Activated CD4-positive, alpha-beta T cell treated with anti-CD3 and anti-CD28 coated beads, Interleukin-2, amount 50 U/mL, for 48 hours (primary cell): ENCODE data around the gene CDH4.

Experiments
- DNase-seq, 2 experiments: peaks; one replicate each; pipeline ENCODE4 v3.0.0-alpha.2; 2020

CDH4 gene

DNA sequence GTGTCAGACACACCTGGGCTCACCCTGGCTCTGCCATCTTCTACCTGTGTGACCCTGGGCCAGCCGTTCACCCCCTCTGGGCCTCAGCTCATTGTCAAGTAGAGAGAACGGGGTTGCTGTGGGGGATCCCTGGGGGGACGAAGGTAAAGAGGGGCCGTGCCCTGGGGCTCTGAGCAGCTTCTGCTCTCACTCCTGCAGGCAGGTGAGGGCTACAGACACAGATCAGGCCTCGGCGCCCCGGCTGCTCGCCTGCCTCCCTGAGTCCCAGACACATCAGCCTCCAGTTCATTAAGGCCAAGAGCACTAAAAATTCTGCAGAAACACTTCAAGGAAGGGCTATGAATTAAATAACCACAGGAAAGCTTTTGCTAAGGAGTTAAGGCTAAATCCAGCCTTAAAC lies 394.4 kb downstream of the CDH4 start:
- DNase-seq, result no peak

DNA sequence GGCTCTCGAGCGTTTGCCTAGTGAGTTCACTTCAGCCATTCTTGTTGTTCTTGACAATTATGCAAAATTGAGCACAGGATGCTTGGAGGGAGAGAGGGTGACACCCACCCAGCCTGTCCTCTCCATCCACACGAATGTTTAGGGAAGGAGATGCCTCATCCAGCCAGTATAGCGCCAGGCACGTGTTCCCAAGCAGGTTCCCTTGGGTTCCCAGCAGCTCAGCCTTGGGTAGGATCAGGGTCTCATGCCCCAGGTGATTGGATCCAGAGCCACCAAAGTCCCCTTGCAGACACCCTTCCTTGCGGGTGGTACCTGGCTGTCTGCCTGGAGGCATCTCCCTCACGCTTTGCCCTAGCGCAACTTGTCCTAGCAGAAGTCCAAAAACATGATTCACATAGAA lies 394.9 kb downstream of the CDH4 start:
- DNase-seq, result no peak

DNA sequence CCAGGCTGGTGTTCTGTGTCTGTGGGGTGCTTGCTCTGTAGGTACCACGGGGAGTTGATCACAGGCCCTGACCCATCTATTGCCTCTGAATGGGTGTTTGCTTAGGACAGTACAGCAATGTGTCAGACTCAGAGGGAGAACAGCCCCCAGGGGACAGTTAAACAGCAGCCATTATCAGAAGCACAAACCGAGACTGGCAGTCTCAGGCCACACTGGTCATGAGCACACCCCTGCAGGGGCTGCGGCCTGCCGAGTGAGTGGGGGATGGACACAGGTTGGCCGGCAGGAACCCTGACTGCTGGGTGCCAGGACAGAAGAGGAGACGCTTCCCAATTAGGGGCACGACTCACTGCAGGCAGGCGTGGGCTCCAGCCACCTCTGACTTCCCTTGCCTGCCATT lies 395.6 kb downstream of the CDH4 start:
- no peak for DNase-seq

DNA sequence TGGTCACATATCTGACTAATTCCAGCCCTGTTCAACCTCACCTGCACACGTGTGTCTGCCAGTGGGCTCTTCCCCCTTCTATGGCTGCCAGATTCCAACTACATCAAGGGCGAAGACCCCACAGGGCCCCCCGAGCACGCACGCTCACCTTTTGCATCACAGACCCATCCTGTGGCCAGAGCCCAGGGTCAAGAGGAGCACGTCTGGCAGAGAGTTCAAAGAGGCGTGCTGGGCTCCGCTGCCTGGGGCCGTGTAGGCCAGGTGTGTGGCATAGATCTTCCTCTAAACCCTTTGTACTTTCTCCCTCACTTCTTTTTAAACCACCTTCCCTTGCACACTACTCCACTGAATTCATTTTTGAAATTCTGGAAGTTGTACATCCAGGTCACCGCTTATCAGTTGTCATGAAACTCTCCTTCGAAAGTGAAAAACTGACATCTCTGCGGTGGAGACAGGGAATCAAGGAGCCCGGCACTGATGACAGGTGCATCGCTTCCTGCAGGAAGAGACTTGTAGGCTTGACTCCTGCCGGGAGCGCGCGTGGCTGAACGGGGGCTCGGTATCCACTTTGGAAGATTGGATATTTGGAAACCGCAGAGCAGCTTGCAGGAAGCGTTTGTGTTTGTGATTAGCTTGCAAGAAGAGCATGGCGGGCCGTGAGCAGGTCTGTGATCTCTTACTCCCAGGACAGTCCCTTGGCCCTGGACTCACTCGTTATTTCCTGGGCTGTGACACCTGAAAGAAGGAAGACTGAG lies 397.2 kb downstream of the CDH4 start:
- DNase-seq, result no peak

DNA sequence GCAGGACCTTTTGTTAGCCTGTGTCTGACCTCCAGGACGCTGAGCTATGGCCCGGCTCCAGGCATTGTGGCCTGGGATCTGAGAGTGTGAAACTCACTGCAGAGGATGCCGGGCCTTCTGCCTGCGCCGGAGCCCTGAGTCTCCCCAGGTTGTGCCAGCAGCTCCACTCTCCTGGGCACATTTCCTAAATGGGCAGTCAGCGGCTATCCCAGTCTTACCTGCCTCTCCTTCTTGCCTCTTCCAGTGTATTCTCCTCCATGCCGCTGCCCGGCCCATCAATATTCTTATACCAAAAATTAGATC lies 397.8 kb downstream of the CDH4 start:
- DNase-seq, result no peak

DNA sequence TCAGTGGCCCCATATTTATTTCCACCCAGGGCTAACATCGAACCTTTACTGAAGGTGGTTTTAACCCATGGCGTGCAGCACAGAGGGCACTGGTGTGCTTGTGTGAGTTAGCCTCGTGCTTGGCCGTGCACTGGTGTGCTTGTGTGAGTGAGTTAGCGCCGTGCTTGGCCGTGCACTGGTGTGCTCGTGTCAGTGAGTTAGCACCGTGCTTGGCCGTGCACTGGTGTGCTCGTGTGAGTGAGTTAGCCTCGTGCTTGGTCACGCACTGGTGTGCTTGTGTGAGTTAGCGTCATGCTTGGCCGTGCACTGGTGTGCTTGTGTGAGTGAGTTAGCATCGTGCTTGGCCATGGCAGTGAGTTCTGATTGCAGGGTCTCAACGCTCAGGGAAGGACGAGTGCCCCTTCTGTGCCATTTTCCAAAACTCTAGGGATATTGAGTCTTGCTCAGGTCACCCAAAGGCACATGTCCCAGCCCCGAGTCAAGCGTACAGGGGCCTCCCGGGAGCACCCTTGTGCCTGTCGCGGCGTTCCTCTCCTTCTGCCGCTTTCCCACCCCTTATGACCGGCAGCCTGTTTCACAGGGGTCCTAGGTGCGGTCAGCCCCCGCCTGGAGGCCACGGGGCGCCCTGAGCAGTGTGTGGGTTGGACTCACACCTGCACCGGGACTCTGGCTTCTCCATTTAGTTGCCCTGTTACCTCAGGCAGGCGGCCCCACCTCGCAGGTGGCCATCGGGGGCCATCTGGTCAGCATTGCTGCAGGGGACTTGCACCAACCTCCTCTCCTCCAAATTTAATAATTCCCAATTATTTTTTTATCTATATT lies 399.1 kb downstream of the CDH4 start:
- no peak for DNase-seq

DNA sequence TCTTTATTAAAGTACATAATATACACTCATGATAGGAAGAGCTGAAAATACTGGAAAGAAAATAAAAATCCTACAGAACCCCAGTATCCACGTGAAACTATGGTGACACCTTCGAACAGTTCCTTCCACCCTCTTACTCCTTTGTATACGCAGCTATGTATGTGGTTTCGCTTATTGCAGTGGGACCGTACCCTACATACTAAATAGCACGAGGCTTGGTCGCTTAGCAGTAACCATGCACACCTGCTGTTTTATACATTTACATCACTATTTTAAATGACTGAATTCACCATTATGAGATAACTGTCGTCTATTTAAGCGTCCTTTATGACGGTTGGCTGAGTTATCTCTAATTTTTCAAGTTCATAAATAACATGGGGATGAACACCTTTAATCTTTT lies 400.1 kb downstream of the CDH4 start:
- DNase-seq, result no peak

DNA sequence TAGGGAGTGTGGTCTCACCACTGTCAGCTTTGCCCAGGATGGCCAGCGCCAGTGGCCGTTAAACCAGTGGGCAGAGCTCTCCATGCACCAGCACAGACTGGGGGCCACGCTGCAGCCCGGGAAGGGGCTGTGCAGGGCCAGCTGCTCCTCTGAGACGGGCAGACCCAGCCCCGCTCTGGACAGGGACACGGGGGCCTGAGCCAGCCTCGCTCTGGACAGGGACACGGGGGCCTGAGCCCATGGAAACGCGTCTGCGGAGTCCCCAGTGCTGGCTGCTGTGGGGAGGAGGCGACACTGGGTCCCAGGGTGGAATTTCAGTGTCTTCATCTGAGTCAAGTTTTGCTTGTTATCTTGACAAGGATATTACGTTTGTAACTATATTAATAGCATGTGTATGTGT lies 402.7 kb downstream of the CDH4 start:
- DNase-seq, result no peak

DNA sequence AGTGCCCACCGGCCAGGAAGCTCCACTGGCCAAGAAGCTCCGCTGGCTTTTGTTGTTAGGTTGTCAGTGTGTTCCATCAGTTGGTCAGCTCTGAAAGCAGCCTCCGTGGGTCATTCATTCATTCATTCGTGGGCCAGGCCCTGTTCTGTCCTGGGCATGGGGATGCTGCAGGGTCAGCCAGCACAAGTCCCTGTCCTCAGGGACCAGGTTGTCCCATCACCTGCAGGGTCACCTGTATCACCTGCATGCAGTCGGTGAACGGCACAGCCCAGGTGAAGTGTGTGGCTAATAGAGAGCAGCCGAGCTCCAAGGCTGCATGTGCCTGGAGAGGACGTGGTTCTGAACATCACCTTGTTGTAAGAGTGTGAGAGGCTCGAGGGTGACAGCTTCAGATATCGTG lies 403.5 kb downstream of the CDH4 start:
- no peak for DNase-seq

DNA sequence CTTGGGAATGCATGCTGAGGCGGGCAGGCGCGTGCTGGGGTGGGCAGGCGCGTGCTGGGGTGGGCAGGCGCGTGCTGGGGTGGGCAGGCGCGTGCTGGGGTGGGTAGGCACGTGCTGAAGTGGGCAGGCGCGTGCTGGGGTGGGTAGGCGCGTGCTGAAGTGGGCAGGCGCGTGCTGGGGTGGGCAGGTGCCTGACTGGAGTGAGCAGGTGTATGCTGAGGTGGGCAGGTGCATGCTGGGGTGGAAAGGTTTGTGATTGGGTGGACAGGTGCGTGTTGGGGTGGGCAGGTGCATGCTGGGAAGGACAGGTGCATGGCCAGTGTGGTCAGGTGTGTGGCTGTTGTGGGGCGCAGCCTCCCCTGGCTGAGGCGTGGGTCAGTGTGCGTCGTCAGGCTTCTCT lies 404.1 kb downstream of the CDH4 start:
- DNase-seq, result no peak

DNA sequence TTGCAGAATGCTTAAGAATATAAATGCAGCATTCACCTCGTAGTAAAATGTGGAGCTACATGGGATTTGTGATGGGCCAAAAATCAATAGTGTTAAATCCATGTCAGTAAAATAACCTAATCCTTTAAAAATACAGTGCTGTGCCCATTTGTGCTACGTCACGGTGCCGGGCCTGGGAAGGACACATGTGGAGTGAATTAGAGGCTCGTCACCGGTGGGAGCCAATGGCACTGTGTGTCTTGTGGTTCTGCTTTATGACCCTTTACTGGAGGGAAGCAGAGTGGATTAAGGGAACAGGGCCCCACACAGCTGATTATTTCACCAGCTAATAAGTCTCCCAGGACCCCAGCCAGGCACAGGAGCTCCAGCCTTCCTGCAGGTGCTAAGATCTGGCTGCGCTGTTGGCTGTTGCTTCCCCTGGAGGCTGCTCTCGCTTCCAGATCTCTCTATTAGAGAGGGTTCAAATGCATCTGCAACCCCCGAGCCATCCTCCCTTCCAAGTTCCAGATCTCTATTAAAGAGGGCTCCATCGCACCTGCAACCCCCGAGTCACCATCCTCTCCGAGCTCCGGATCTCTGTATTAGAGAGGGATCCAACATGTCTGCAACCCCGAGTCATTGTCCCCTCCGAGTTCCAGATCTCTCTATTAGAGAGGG lies 405.8 kb downstream of the CDH4 start:
- no peak for DNase-seq

DNA sequence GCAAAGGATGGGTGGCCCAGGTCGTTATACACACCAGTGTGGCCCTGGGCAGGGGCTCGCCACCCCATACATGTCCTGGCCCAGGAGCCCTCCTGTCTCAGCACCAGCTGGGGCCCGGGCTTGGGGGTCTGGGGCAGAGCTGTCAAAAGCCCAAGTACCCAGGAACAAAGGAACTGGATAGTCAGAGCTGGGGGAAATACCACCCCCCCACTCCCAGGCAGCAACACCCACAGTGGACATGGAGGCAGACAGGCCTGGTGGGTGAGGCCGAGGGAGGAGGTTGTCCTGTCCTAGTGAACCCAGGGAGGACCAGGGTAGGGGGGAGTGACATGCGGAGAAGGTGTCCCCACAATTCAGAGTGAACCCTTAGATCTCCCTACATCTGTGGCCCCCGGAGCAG lies 406.5 kb downstream of the CDH4 start:
- DNase-seq, result no peak

DNA sequence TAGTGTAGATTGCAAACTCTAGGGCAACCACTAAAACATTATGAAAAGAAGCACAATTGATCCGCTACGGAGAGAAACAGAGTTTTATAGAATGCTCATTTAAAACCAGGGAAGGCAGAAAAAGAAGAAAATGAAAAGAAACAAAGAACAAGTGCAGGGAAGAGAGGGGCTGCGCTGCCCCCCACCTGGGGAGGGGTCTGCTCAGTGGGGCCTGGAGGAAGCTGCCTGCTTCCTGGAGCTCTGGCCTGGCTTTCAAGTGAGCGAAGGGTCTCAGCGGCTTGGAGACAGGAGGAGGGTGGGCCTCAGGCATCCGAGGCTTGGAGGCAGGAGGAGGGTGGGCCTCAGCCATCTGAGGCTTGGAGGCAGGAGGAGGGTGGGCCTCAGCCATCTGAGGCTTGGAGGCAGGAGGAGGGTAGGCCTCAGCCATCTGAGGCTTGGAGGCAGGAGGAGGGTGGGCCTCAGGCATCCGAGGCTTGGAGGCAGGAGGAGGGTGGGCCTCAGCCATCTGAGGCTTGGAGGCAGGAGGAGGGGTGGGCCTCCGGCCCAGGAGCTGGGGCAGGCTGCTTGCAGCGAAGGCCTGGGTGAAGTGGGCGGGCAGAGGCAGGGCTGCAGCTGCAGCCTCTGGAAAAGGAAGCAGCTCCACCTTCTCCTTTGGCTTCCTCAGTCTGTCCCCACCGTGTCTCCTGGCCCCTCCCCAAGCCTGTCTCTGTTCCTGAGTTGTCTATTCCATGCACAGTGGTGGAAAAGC lies 407.4 kb downstream of the CDH4 start:
- no peak for DNase-seq

DNA sequence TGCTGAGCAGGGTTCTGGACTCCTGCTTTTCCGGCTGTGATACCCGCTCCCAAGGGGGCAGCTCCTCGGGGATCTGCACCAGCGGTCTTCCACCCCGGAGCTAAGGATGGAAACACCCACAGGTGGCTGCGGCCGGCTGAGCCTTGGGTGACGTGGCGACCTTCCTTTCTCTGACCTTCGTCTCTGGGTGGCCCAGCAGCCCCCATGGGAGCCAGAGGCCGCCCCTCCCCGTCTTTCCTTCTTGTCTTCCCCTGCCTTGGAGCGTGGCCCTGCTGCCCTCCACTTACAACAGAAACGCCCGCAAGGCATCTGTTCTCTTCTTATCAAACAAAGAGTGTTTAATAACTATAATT lies 407.9 kb downstream of the CDH4 start:
- no peak for DNase-seq

DNA sequence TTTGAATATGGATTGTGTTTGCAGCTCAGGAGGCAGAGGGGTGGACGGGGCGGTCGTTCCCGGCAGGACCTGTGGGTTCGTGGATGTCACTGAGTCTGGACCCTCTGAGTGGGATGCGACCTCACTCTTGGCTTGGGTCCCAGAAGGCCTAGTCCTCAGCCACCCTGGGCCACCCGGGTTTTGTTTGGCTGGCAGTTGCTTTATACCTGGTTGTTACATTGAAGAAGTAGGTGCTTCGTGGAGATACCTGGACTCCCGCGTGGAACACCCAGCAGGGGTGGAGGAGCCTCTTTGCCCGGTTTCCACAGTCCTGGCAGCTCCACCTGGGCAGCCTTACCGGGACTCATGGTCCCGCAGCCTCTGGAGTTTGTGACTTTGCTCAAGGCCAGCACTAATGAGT lies 408.5 kb downstream of the CDH4 start:
- DNase-seq, result no peak

DNA sequence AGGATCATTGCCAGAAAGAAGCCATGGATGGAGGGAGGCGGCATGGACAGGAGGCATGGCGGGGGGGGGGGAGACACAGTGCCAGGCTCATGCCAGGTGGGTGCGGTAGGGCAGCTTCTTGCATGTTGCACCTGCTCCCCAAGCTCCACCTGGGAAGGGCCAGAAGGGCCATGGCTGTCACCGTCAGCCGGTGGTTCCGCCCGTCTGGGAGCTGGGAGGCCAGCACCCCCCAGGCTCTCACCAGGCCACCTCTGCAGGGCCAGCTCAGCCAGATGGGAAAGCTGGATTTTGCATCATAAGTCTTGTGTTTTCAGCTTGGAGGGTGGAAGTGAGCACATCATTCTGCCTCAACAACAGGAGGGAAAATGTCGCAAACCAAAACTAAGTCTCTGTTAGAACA lies 409.0 kb downstream of the CDH4 start:
- DNase-seq, result no peak

DNA sequence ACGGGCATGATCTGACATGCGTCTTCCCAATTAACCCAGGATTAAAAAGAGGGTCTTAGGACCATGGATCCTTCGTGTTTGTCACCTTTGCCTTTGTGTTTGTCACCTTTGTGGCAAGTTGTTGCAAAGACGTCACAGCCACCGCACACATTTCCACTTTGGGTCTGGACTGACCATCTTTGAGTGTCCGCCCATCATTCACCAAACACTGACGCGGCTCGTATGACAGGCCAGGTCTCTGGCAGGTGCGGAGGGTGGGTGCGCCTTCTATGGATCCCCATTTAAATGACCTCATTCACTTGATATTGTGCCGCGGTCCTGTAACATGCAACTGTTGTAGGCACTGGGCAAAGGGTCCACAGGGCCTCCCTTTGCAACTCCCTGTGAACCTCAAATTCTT lies 409.5 kb downstream of the CDH4 start:
- no peak for DNase-seq

DNA sequence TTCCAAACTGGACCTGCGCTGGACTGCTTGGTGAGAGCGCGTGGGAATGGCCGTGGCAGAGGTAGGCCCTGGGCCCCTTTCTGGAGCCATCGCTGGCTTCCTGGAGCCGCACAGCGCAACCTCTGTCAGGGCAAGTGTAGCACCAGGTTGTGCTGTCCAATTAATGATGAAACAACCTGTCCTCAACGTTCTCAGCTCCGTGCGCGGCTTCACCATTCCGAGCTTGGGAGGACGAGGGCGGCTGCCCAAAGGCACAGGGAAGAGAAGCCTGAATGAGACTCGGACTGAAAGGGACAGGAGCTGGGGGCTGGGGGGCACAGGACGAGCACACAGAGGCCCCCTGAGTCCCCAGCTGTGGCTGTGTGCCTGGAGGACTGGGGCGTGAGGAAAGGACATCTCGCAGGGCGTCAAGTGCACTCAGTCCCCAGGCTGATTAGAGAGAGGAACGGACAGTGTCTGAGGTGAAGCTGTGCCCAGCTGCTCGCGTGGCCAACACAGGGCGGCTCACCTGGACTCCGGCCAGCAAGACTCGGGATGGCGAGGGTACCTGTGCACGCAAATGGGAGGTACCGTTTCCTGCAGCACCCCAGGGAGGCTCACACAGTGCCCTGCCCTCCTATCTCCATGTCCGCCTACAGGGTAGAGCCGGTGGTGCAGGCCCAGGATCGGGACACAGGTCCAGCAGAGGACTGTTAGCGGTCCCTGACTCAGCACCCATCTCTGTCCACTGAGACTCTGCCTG lies 410.3 kb downstream of the CDH4 start:
- DNase-seq, result no peak

DNA sequence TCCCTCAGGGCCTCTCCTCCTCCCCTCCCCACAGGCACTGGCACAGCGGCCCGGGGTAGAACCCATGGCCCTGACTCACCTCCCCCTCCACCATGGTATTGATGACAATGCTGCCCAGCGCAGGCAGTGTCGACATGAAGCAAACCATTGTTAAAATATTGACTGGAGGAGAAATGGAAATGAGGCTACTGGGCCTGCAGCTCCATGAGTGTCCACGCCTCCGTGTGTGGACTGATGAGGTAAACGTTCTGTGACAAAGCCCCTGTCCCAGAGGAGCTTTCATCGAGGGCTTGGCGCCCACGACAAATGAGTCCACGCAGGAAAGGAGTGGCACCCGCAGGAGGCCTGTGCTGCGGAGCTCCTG lies 410.9 kb downstream of the CDH4 start:
- no peak for DNase-seq

DNA sequence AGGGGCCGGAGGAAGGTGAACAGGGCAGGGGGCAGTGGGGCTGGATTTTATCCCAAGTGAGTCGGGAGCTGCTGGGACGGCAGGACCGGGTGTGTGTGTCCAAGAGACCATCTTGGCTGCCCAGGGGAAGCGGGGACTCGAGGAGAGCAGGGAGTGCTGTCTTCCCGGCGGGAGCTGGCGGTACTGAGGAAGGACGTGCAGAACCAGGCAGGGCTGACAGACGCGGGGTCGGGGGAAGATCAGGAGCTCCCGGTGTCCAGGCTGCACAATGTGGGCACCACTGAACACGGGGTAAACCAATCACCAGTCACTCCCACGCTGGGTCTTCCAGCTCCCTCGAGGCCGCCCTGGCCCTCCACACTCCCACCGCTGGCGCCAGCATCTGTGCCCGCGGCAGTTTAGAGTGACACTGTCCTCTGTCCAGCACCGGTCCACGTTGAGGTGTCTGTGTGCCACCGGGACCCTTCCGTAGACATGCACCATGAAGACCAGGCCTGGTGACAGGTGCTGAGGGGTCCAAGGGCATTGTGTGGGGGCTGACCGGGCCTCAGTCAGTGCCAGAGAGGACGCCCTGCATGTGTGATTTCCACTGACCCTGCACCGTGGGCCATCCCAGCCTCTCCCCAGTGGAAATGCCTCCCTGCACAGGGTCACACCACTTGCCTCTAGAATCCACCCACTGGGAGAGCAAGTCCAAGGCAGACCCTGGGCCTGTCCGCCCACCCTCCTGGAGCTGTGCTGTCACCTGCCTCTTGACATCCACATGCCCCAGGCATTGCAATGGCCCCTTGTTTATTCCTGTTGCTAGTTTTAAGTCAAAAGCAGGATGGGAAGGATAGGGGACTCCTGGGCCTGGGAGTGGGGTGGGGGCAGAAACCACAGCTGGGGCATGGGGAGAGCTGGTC lies 411.7 kb downstream of the CDH4 start:
- DNase-seq, result no peak

DNA sequence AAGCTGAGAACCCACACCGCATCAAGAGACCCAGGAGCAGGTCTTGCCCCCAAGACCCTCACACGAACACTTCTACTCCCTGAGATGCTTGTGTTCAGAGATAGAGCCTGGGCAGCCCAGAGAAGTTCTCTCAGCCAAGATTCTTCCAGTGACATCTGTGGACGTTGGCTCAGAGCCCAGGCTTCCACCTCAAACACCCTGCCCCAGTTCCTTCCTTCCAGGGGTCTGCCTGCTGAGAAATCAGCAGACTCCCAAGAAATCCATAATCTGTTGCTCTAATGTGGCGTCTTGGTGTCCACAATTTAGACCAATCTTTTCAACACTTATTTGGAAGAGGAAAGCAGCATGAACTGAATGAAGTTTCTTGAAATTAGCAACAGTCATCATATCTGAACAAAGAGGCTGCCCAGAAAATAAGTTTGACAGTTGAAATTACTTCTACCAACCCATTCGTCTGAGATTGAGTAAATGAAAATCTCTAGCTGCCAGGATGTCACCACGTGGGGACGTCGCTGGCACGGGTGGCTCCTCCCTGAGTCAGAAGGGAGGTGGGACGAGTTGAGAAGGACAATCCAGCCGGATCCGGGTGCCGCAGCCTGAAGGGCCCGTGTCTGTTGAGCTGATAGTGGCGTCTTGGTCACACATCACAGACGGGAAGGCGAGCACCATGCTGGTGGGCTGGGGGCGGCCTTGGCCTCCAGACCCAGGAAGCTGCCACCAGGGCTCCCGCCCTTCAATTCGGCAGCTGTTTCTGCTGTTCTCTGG lies 412.7 kb downstream of the CDH4 start:
- no peak for DNase-seq
